Ovary (tissue), 9 donors: ENCODE data around the gene RALB. TPM values are rescaled to one million over a fixed set of nuclear protein-coding genes. Genes with fewer than 3 reads are reported as not detected.

Source experiments
- DNase-seq, 5 donors: peaks; one replicate each; pipeline ENCODE4 v3.0.0-alpha.2; 2019 to 2020
- H3K27ac ChIP-seq, 2 donors: fragments of 200-600 bp; one replicate each; pipeline versions ENCODE4 v1.5.1 to v1.8.0; 2019 to 2022
- H3K27me3 ChIP-seq: fragments of 200-600 bp; one replicate; pipeline ENCODE4 v1.8.0; 2022
- H3K36me3 ChIP-seq: fragments of 200-600 bp; sonication (generic); one replicate; pipeline ENCODE4 v1.5.1; 2019
- H3K4me1 ChIP-seq: one replicate; pipeline ENCODE4 v1.8.1; 2013; ENCODE audit warnings: mild to moderate bottlenecking, moderate library complexity; ENCODE audit not compliant: insufficient read depth
- H3K4me3 ChIP-seq: fragments of 200-600 bp; sonication (generic); one replicate; pipeline ENCODE4 v1.5.1; 2017
- H3K9me3 ChIP-seq, 2 donors: fragments of 200-600 bp in 1 of 2; sonication (generic) in 1 of 2; one replicate each; pipeline versions ENCODE4 v1.5.1 to v1.8.1; 2013 to 2019; ENCODE audit warnings: mild to moderate bottlenecking in 1 of 2, moderate library complexity in 1 of 2
- EP300 ChIP-seq: sonication (generic); formaldehyde crosslinking; IDR thresholded peaks from one replicate; pipeline ENCODE4 v1.6.1; 2017; ENCODE audit warnings: antibody characterized with exemption
- POLR2A ChIP-seq: fragments of 450-650 bp; IDR thresholded peaks from one replicate; pipeline ENCODE4 v1.6.1; 2017; ENCODE audit warnings: antibody characterized with exemption, mild to moderate bottlenecking, moderate library complexity
- WGBS, 3 donors: extraction: QIAGEN DNeasy Blood & Tissue Kit in 1 of 3; methylation state at CpG; one replicate each; pipeline versions ENCODE4 v1.1.5 to v1.1.7; 2013 to 2017; 5-methylcytosine and 5-hydroxymethylcytosine counted together
- intact Hi-C, 4 donors: fragments of 100-400 bp; cut with DNase I; formaldehyde crosslinking; loops; one replicate each; pipeline versions ENCODE4 v1.11.0 to v1.15.1; 2022 to 2023
- polyA plus RNA-seq, 2 donors: library from polyadenylated mRNA; stranded (reverse); fragments of 200-250 nt in 1 of 2; fragments of 350-450 nt in 1 of 2; fragmentation: Illumina TruSeq in 1 of 2; extraction: RNeasy Lipid Tissue Mini Kit (QIAGEN cat#74804) in 1 of 2; gene quantifications; one replicate each; pipeline ENCODE4 v1.2.3, GENCODE V29; 2013 to 2014
- total RNA-seq, 7 donors: library from RNA; depleted of rRNA in 2 of 7; stranded (reverse); fragments of >200 nt in 2 of 7; fragmentation: NEBNext Ultra II Directional in 3 of 7; extraction: Animal tissue kit (Norgen Biotek cat#: 25700) in 3 of 7; gene quantifications; one replicate each; pipeline versions ENCODE4 v1.1.0 to v1.2.4, GENCODE V29; 2016 to 2023
- TF ChIP-seq, protein P1 (sequence below), 3 donors: fragments of 450-650 bp in 2 of 3; fragments of 200-600 bp in 1 of 3; IDR thresholded peaks; one replicate each; pipeline versions ENCODE4 v1.5.1 to v1.8.0; 2016 to 2022; ENCODE audit warnings: antibody characterized with exemption in 3 of 3, mild to moderate bottlenecking in 1 of 3
- donor health status: DM: no; HTN: no; CAD: no; lungs with moderate emphysema.
- donor health status: DM: no; HTN: no; CAD: no.
- donor health status: Bipolar disorder and iron deficiency.
- donor health status: DM: yes; HTN: yes; CAD: no.
- donor health status: DM: no; HTN: no; CAD: no.
- donor health status: DM: yes; HTN: yes; CAD: no.

RALB gene
- total and polyA plus RNA-seq, 9 donors: 18.2 to 92.7 (median 34.9) TPM

- TF ChIP-seq, protein P1, sequence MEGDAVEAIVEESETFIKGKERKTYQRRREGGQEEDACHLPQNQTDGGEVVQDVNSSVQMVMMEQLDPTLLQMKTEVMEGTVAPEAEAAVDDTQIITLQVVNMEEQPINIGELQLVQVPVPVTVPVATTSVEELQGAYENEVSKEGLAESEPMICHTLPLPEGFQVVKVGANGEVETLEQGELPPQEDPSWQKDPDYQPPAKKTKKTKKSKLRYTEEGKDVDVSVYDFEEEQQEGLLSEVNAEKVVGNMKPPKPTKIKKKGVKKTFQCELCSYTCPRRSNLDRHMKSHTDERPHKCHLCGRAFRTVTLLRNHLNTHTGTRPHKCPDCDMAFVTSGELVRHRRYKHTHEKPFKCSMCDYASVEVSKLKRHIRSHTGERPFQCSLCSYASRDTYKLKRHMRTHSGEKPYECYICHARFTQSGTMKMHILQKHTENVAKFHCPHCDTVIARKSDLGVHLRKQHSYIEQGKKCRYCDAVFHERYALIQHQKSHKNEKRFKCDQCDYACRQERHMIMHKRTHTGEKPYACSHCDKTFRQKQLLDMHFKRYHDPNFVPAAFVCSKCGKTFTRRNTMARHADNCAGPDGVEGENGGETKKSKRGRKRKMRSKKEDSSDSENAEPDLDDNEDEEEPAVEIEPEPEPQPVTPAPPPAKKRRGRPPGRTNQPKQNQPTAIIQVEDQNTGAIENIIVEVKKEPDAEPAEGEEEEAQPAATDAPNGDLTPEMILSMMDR (IDR thresholded peaks at IDR 0.05): no peak
- TF ChIP-seq POLR2A (no peak), EP300 (no peak)
- intact Hi-C loops: no loop called here
- 88 to 92% (median 90%) methylated on average over 4 of the region's 4 CpGs for WGBS, 3 donors
- no peak for DNase-seq
- no peak overlapping the region for H3K4me3 ChIP-seq
- no peaks in the 10 kb centered on the region for H3K9me3 ChIP-seq
- H3K36me3 ChIP-seq: no peaks in the 10 kb centered on the region
- no peak overlapping the region for H3K27ac ChIP-seq
- no peaks in the 10 kb centered on the region for H3K27me3 ChIP-seq
- H3K4me1 ChIP-seq: no peaks in the 10 kb centered on the region
These were observed 20.3 kb downstream of the RALB start for GRCh38 chr2:120272763-120273481.

DNA sequence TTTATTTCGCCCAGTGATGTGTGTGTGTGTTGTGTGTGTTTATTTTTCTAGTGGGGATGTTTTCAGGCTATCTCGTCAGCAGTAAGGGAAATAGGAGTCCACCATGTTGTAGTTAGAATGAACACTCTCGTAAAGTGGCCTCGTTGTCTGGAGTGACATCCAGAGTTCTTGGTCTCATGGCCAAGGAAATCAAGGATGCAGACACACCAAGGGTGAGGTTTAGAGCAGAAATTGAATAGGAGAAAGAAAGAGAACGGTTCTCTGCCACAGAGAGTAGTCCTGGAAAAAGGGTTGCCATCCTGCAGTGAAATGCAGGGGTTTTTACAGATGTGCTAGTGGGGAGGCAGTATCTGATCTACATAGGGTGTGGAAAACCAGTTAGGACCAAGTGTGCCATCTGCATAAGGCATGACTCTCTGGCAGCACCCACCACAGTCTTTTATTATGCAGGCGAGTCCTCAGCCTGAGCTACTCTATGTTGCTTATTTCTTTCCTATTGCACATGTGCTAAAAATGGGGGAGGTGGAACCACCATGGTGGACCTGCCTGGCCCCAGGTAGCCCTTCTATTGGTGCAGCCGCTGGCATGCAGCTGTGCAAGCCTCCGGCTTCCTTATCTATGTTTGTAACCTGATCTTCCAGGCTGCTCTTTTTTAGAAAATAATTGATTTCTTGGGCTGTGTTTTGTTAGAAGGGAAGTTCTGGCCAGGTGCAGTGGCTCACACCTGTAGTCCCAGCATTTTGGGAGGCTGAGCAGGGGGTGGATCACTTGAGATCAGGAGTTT, 23.2 kb downstream of the RALB start:
- no peak for TF ChIP-seq POLR2A
- TF ChIP-seq EP300: no peak
- TF ChIP-seq, protein P1 (IDR thresholded peaks at IDR 0.05): no peak
- no peaks in the 10 kb centered on the region for H3K4me1 ChIP-seq
- H3K36me3 ChIP-seq: no peaks in the 10 kb centered on the region
- WGBS, 3 donors: 84 to 94% (median 94%) methylated on average over 8 of the region's 8 CpGs
- no peaks in the 10 kb centered on the region for H3K9me3 ChIP-seq
- intact Hi-C loops: no loop called here
- H3K27me3 ChIP-seq: no peaks in the 10 kb centered on the region
- H3K4me3 ChIP-seq: no peak overlapping the region
- no peak overlapping the region for H3K27ac ChIP-seq
- DNase-seq: no peak

DNA sequence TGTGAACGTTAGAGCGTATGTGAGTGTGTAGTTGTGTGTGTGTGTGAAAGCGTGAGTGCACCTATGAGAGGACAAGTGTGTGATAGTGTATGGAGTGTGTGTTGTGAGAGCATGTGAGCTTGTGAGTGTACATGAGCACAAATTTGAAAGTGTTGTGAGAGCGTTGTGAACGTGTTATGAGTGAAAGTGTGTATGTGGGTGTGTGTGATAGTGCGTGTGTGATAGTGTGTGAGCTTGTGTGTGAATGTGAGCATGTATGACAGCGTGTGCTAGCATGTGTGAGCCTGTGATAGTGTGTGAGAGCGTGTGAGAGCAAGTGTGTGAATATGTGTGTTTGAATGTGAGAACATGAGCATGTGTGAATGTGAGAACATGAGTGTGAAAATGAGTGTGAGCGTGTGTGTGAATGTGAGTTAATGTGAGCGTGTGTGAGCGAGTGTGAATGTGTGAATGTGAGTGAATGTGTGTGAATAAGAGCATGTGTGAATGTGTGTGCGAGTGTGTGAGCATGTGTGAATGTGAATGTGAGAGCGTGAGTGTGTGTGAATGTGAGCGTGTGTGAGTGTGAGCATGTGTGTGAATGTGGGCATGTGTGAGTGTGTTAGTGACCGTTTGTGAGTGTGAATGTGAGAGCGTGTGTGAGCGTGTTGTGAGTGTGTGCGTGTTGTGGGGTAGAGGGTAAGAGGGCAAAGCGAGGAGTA, 25.0 kb downstream of the RALB start:
- DNase-seq: no peak

GRCh38 chr2:120278901-120279300, 26.2 kb downstream of the RALB start:
- H3K9me3 ChIP-seq: no peaks in the 10 kb centered on the region
- no peak for DNase-seq
- no peaks in the 10 kb centered on the region for H3K4me1 ChIP-seq
- intact Hi-C loops: no loop called here
- no peaks in the 10 kb centered on the region for H3K36me3 ChIP-seq
- H3K4me3 ChIP-seq: no peak overlapping the region
- WGBS, 3 donors: 91 to 95% (median 92%) methylated on average over 10 of the region's 10 CpGs
- no peaks in the 10 kb centered on the region for H3K27me3 ChIP-seq
- no peak overlapping the region for H3K27ac ChIP-seq
- TF ChIP-seq POLR2A: no peak
- TF ChIP-seq EP300: no peak
- TF ChIP-seq, protein P1 (IDR thresholded peaks at IDR 0.05): no peak

More for the DNA sequence above, 25.0 kb downstream of the RALB start:
- no peak overlapping the region for H3K4me3 ChIP-seq
- H3K27ac ChIP-seq: no peak overlapping the region
- H3K36me3 ChIP-seq: no peaks in the 10 kb centered on the region
- no peaks in the 10 kb centered on the region for H3K4me1 ChIP-seq
- no peaks in the 10 kb centered on the region for H3K27me3 ChIP-seq
- 87 to 92% (median 88%) methylated on average over 19 of the region's 19 CpGs for WGBS, 3 donors
- no peaks in the 10 kb centered on the region for H3K9me3 ChIP-seq
- TF ChIP-seq, protein P1 (IDR thresholded peaks at IDR 0.05): no peak
- no peak for TF ChIP-seq EP300
- no peak for TF ChIP-seq POLR2A
- intact Hi-C loops: no loop called here
